CD8-positive, alpha-beta memory T cell (primary cell): ENCODE measurements around the gene SFXN2. TPM values are rescaled to one million over a fixed set of nuclear protein-coding genes. Genes with fewer than 3 reads are reported as not detected.

Source experiments
- CTCF ChIA-PET: fragments of 350-600 bp; sonication (Branson Sonifier 250); formaldehyde crosslinking; loops from one replicate; lab custom pipeline; 2021; ENCODE audit warnings: antibody characterized with exemption; lab: Charles Lee
- POLR2A ChIA-PET: fragments of 350-600 bp; sonication (Branson Sonifier 250); formaldehyde crosslinking; loops from one replicate; lab custom pipeline; 2021; ENCODE audit warnings: antibody characterized with exemption; lab: Charles Lee
- DNase-seq, 5 donors: peaks; one replicate each; pipeline versions ENCODE4 v3.0.0 to v3.0.0-alpha.2; 2020 to 2022; ENCODE audit warnings: mixed read lengths in 1 of 5
- H3K27ac ChIP-seq: one replicate; pipeline ENCODE4 v1.7.0; 2013; ENCODE audit warnings: low read depth, mild to moderate bottlenecking, low read length, moderate library complexity
- H3K27me3 ChIP-seq: 2 replicates; pipeline ENCODE4 v1.7.0; 2013; ENCODE audit warnings: low read length, mild to moderate bottlenecking; ENCODE audit not compliant: insufficient read depth, poor library complexity, severe bottlenecking
- H3K36me3 ChIP-seq: 2 replicates; pipeline ENCODE4 v1.7.0; 2013; ENCODE audit warnings: mild to moderate bottlenecking, low read length, moderate library complexity; ENCODE audit not compliant: insufficient read depth
- H3K4me1 ChIP-seq: 2 replicates; pipeline ENCODE4 v1.7.0; 2013; ENCODE audit warnings: mild to moderate bottlenecking, low read length, moderate library complexity; ENCODE audit not compliant: insufficient read depth
- H3K4me3 ChIP-seq: 2 replicates; pipeline ENCODE4 v1.7.0; 2013; ENCODE audit warnings: mild to moderate bottlenecking, low read length
- H3K9me3 ChIP-seq: 2 replicates; pipeline ENCODE4 v1.7.0; 2013; ENCODE audit warnings: mild to moderate bottlenecking, low read length
- H3K27ac Mint-ChIP-seq, 8 donors: one replicate each; pipeline ENCODE4 v1.8.0; 2020 to 2021; ENCODE audit warnings: mixed read lengths in 8 of 8, mild to moderate bottlenecking in 6 of 8, inconsistent platforms in 3 of 8, moderate library complexity in 3 of 8
- H3K27me3 Mint-ChIP-seq, 2 donors: one replicate each; pipeline ENCODE4 v1.8.0; 2020 to 2021; ENCODE audit warnings: mixed read lengths in 2 of 2, mild to moderate bottlenecking in 1 of 2, moderate library complexity in 1 of 2
- H3K36me3 Mint-ChIP-seq, 3 donors: one replicate each; pipeline ENCODE4 v1.8.0; 2020 to 2021; ENCODE audit warnings: mixed read lengths in 3 of 3, inconsistent platforms in 1 of 3, mild to moderate bottlenecking in 1 of 3
- H3K4me1 Mint-ChIP-seq, 3 donors: one replicate each; pipeline ENCODE4 v1.8.0; 2020 to 2021; ENCODE audit warnings: mixed read lengths in 3 of 3, inconsistent platforms in 1 of 3, mild to moderate bottlenecking in 1 of 3
- H3K4me3 Mint-ChIP-seq, 7 donors: one replicate each; pipeline ENCODE4 v1.8.0; 2020 to 2021; ENCODE audit warnings: mixed read lengths in 7 of 7, mild to moderate bottlenecking in 6 of 7, moderate library complexity in 4 of 7, inconsistent platforms in 2 of 7
- H3K9me3 Mint-ChIP-seq, 5 donors: one replicate each; pipeline ENCODE4 v1.8.0; 2020 to 2022; ENCODE audit warnings: mixed read lengths in 5 of 5, mild to moderate bottlenecking in 3 of 5, moderate library complexity in 2 of 5, inconsistent platforms in 1 of 5
- polyA plus RNA-seq: library from polyadenylated mRNA; unstranded; fragments of 300-500 nt; fragmentation: Illumina TruSeq; gene quantifications from one replicate; pipeline ENCODE4 v1.2.3, GENCODE V29; 2021
- total RNA-seq, 2 experiments: library from RNA; stranded (reverse); gene quantifications; one replicate each; pipeline ENCODE4 v1.2.3, GENCODE V29; 2021

Gene SFXN2
- total and polyA plus RNA-seq, 3 experiments from 2014 or later: 10.1 to 30.6 (median 27.6) TPM

- H3K27me3 ChIP-seq: no peaks in the 10 kb centered on the region
- H3K4me1 ChIP-seq: peaks cover 10% of the 10 kb centered on the region
- ChIA-PET CTCF (no interaction called here), POLR2A (interaction anchor here (0.6 kb wide), 1 partner anchor 56 kb away, joined by 3 read pairs; no protein-coding TSS in a partner anchor)
- no peaks in the 10 kb centered on the region for H3K36me3 ChIP-seq
- H3K9me3 Mint-ChIP-seq: no peaks in the 10 kb centered on the region
- H3K27ac Mint-ChIP-seq: peak overlapping the region in 1 of 8 donors; percentile 21
- no peak for DNase-seq
- no peaks in the 10 kb centered on the region for H3K27me3 Mint-ChIP-seq
- no peak overlapping the region for H3K4me3 ChIP-seq
- H3K36me3 Mint-ChIP-seq: peaks cover 3 to 43% (median 11%) of the 10 kb centered on the region in 3 donors
- no peaks in the 10 kb centered on the region for H3K9me3 ChIP-seq
- H3K27ac ChIP-seq: no peak overlapping the region
- H3K4me1 Mint-ChIP-seq: peaks cover 27 to 53% (median 31%) of the 10 kb centered on the region in 3 donors
- H3K4me3 Mint-ChIP-seq: no peak overlapping the region
Observed at GRCh38 chr10:102759497-102760210, 45.2 kb downstream of the SFXN2 start.

GRCh38 chr10:102761981-102762380 lies 47.5 kb downstream of the SFXN2 start:
- CTCF ChIA-PET: no interaction called here
- no peaks in the 10 kb centered on the region for H3K27me3 Mint-ChIP-seq

GRCh38 chr10:102762401-102763015 lies 48.1 kb downstream of the SFXN2 start:
- H3K4me1 Mint-ChIP-seq: peaks cover 32 to 60% (median 36%) of the 10 kb centered on the region in 3 donors

More at GRCh38 chr10:102761981-102762380, 47.5 kb downstream of the SFXN2 start:
- H3K9me3 ChIP-seq: no peaks in the 10 kb centered on the region
- Mint-ChIP-seq H3K9me3 (no peaks in the 10 kb centered on the region), H3K27ac (peak overlapping the region in 1 of 8 donors; percentile 47), H3K36me3 (peaks cover 3 to 55% (median 14%) of the 10 kb centered on the region in 3 donors), H3K4me3 (no peak overlapping the region), H3K4me1 (peaks cover 31 to 60% (median 36%) of the 10 kb centered on the region in 3 donors)
- H3K4me1 ChIP-seq: peaks cover 11% of the 10 kb centered on the region
- POLR2A ChIA-PET: no interaction called here
- DNase-seq: no peak
- no peak overlapping the region for H3K4me3 ChIP-seq
- H3K27ac ChIP-seq: no peak overlapping the region
- no peaks in the 10 kb centered on the region for H3K27me3 ChIP-seq
- H3K36me3 ChIP-seq: no peaks in the 10 kb centered on the region

GRCh38 chr10:102763037-102763607 lies 48.7 kb downstream of the SFXN2 start:
- Mint-ChIP-seq H3K27ac (peak overlapping the region in 1 of 8 donors; percentile 44), H3K27me3 (no peaks in the 10 kb centered on the region), H3K4me3 (no peak overlapping the region), H3K4me1 (peaks cover 35 to 62% (median 40%) of the 10 kb centered on the region in 3 donors), H3K36me3 (peaks cover 3 to 62% (median 13%) of the 10 kb centered on the region in 3 donors), H3K9me3 (no peaks in the 10 kb centered on the region)
- no peak for DNase-seq
- Histone ChIP-seq H3K9me3 (no peaks in the 10 kb centered on the region), H3K4me1 (peaks cover 11% of the 10 kb centered on the region), H3K27me3 (no peaks in the 10 kb centered on the region), H3K4me3 (no peak overlapping the region), H3K36me3 (no peaks in the 10 kb centered on the region), H3K27ac (peak overlapping the region; percentile 24)
- POLR2A ChIA-PET: interaction anchor here (0.6 kb wide), 1 partner anchor 113 kb away, joined by 6 read pairs; no protein-coding TSS in a partner anchor
- CTCF ChIA-PET: no interaction called here

More at GRCh38 chr10:102762401-102763015, 48.1 kb downstream of the SFXN2 start:
- Histone ChIP-seq H3K4me1 (peaks cover 11% of the 10 kb centered on the region), H3K36me3 (no peaks in the 10 kb centered on the region), H3K27ac (peak overlapping the region; percentile 10), H3K27me3 (no peaks in the 10 kb centered on the region), H3K4me3 (no peak overlapping the region), H3K9me3 (no peaks in the 10 kb centered on the region)
- no peaks in the 10 kb centered on the region for H3K9me3 Mint-ChIP-seq
- peaks cover 3 to 59% (median 13%) of the 10 kb centered on the region in 3 donors for H3K36me3 Mint-ChIP-seq
- H3K27ac Mint-ChIP-seq: peak overlapping the region in 2 of 8 donors; percentile 44 to 47
- no peak for DNase-seq
- peak overlapping the region in 1 of 7 donors; percentile 23 for H3K4me3 Mint-ChIP-seq
- no peaks in the 10 kb centered on the region for H3K27me3 Mint-ChIP-seq
- CTCF ChIA-PET: no interaction called here
- POLR2A ChIA-PET: interaction anchor here (0.6 kb wide), 1 partner anchor 113 kb away, joined by 6 read pairs; no protein-coding TSS in a partner anchor

GRCh38 chr10:102764470-102765161 lies 50.2 kb downstream of the SFXN2 start:
- ChIA-PET CTCF (no interaction called here), POLR2A (no interaction called here)
- Histone ChIP-seq H3K9me3 (no peaks in the 10 kb centered on the region), H3K36me3 (no peaks in the 10 kb centered on the region), H3K27me3 (no peaks in the 10 kb centered on the region), H3K4me3 (no peak overlapping the region), H3K4me1 (peaks cover 5% of the 10 kb centered on the region), H3K27ac (no peak overlapping the region)
- H3K4me1 Mint-ChIP-seq: peaks cover 29 to 55% (median 33%) of the 10 kb centered on the region in 3 donors
- no peaks in the 10 kb centered on the region for H3K9me3 Mint-ChIP-seq
- no peak for DNase-seq
- no peaks in the 10 kb centered on the region for H3K27me3 Mint-ChIP-seq
- peaks cover 0 to 55% (median 12%) of the 10 kb centered on the region in 3 donors for H3K36me3 Mint-ChIP-seq
- peak overlapping the region in 3 of 8 donors; percentile 17 to 61 (median 55) for H3K27ac Mint-ChIP-seq
- H3K4me3 Mint-ChIP-seq: no peak overlapping the region

- H3K27me3 Mint-ChIP-seq: no peaks in the 10 kb centered on the region
- H3K27ac Mint-ChIP-seq: peak overlapping the region in 1 of 8 donors; percentile 78
- peaks cover 5% of the 10 kb centered on the region for H3K4me1 ChIP-seq
- CTCF ChIA-PET: no interaction called here
- no peak overlapping the region for H3K4me3 Mint-ChIP-seq
- DNase-seq: no peak
- H3K4me3 ChIP-seq: no peak overlapping the region
- no peak overlapping the region for H3K27ac ChIP-seq
- no peaks in the 10 kb centered on the region for H3K36me3 ChIP-seq
- no peaks in the 10 kb centered on the region for H3K9me3 Mint-ChIP-seq
- H3K36me3 Mint-ChIP-seq: peaks cover 0 to 56% (median 11%) of the 10 kb centered on the region in 3 donors
- H3K9me3 ChIP-seq: no peaks in the 10 kb centered on the region
- POLR2A ChIA-PET: no interaction called here
- peaks cover 29 to 60% (median 39%) of the 10 kb centered on the region in 3 donors for H3K4me1 Mint-ChIP-seq
- H3K27me3 ChIP-seq: no peaks in the 10 kb centered on the region
Observed at GRCh38 chr10:102765336-102765735, 50.9 kb downstream of the SFXN2 start.

GRCh38 chr10:102767428-102768160 lies 53.2 kb downstream of the SFXN2 start:
- Histone ChIP-seq H3K4me3 (no peak overlapping the region), H3K27ac (no peak overlapping the region), H3K9me3 (no peaks in the 10 kb centered on the region), H3K36me3 (no peaks in the 10 kb centered on the region), H3K4me1 (peaks cover 5% of the 10 kb centered on the region), H3K27me3 (no peaks in the 10 kb centered on the region)
- Mint-ChIP-seq H3K27ac (peak overlapping the region in 4 of 8 donors; percentile 21 to 84 (median 62)), H3K9me3 (no peaks in the 10 kb centered on the region), H3K36me3 (peaks cover 0 to 56% (median 8%) of the 10 kb centered on the region in 3 donors), H3K4me3 (peak overlapping the region in 2 of 7 donors; percentile 7 to 16), H3K4me1 (peaks cover 29 to 63% (median 42%) of the 10 kb centered on the region in 3 donors), H3K27me3 (no peaks in the 10 kb centered on the region)
- DNase-seq: no peak
- POLR2A ChIA-PET: no interaction called here
- CTCF ChIA-PET: no interaction called here
